GM12864 (cell line): ENCODE results near the gene TNFRSF25.
"Not testable (repeated sequence)": the region's sequence is repeated elsewhere in the genome, so short reads cannot be mapped to it uniquely, and the experiment has no call there.

Experiments
- DNase-seq: peaks from one replicate; pipeline ENCODE4 v3.0.0-alpha.2; 2011; ENCODE audit warnings: low read depth
- H3K4me3 ChIP-seq: 2 replicates; pipeline ENCODE4 v1.5.1; 2011; ENCODE audit warnings: mild to moderate bottlenecking, low read depth, low read length, control low read depth
- TF ChIP-seq, protein P1 (sequence below): IDR thresholded peaks from 2 replicates; pipeline ENCODE4 v1.5.1; 2011; ENCODE audit warnings: low read depth, mild to moderate bottlenecking, moderate library complexity, low read length, control low read depth, inconsistent platforms; ENCODE audit errors: missing control alignments

The TNFRSF25 gene

DNA sequence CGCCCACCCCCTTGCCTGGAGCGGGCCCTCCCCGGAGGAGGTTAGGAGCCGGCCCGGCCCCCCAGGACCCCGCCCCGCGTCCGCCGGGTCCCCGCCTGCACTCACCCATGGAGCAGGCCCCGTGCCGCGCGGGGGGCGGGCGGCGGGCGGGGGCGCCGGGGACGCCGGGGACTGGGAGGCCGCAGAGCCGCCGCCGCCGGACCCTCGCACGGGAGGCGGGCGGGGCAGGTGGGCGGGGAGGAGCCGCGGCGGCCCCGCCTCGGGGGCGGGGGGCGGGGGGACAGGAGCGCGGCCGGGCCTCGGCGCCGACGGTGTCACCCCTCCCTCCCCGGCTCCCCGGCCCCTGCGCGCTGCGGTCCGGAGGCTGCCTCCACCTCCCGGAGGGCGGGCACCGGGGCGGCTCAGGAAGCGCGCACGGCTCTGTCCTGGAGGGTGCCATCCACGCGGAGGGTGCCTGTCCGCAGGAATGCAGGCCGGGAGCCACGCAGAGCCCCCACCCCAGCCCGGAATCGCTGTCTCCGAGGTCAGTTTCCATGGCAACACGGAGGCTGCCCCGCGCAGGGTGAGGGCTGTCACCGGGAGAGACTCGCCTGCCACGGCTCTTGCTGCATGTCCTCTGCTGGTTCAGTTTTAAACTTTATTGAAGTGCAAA, 31.4 kb upstream of the TNFRSF25 start:
- TF ChIP-seq, protein P1, sequence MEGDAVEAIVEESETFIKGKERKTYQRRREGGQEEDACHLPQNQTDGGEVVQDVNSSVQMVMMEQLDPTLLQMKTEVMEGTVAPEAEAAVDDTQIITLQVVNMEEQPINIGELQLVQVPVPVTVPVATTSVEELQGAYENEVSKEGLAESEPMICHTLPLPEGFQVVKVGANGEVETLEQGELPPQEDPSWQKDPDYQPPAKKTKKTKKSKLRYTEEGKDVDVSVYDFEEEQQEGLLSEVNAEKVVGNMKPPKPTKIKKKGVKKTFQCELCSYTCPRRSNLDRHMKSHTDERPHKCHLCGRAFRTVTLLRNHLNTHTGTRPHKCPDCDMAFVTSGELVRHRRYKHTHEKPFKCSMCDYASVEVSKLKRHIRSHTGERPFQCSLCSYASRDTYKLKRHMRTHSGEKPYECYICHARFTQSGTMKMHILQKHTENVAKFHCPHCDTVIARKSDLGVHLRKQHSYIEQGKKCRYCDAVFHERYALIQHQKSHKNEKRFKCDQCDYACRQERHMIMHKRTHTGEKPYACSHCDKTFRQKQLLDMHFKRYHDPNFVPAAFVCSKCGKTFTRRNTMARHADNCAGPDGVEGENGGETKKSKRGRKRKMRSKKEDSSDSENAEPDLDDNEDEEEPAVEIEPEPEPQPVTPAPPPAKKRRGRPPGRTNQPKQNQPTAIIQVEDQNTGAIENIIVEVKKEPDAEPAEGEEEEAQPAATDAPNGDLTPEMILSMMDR = no peak
- no peak overlapping the region for H3K4me3 ChIP-seq
- DNase-seq = no peak

DNA sequence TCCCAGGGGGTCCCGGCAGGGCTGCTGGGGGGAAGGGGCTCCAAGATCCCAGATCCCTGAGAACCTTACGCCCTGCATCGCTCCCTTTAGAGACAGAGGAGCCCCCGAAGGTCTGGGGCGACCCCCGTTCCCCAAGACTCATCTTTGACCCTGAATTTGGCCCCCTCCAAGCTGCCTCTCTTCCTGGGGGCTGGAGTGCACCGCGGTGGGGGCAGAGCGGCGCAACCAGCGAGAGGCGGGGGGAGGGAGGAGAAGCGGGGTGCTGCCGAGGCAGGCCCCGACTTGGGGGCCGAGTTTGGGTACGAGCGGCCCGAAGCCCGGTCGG, 30.9 kb upstream of the TNFRSF25 start:
- DNase-seq = no peak
- TF ChIP-seq, protein P1 = no peak
- H3K4me3 ChIP-seq = no peak overlapping the region

DNA sequence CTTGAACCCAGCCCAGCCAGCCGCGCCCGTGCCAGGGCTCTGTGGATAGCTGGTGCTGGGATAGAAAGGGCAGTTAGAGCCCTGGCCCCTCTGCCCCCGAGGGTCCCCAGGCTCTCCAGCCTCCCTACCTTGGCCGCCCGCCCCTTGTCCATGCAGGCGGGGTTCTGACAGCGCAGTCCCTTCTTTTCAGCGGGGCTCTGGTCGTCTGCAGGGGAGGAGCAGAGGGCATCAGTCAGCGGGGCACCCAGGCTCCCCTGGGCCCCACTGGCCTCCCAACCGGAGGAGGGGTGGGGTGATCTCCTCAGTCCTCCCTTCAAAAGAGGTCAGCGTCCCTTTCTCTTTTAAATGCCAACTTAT, 30.4 kb upstream of the TNFRSF25 start:
- TF ChIP-seq, protein P1 = no peak
- H3K4me3 ChIP-seq = no peak overlapping the region
- no peak for DNase-seq

DNA sequence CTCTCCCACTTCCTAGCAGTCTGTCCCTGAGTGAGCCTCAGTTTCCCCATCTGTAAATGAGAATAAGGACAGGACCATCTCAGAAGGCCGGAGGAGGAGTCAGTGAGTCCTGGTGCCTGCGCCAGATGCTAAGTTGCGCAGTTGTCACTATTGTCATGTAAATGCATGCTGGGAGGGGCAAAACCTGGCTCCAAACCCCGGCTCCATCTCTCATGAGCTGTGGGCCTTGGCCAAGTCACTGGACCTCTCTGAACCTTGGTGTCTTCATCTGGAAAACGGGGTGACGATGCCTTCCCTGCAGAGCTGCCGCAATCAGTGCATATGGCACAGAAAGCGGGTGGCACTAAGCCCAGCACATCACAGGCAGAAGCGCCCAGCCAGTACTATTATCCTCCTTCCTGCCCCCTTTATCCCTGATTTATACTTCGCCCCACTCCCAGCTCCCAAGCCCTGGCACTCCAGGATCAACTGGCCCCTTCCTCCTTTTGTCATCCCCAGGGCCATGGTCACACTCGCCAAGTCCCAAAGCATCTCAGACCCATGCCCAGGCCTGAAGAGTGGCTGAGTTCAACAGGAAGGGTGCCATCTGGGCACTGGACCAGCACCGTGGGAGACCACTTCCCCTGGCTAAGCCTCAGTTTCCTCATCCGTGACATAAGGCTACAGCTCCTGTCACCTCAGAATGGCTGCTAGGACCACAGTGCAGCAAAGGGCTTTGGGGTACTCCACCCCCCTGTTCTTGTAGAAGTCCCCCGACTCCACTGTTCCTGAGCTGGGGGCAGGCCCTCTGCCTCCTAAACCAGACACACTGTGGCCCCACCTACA, 29.8 kb upstream of the TNFRSF25 start:
- no peak overlapping the region for H3K4me3 ChIP-seq
- DNase-seq = no peak
- TF ChIP-seq, protein P1 = no peak

DNA sequence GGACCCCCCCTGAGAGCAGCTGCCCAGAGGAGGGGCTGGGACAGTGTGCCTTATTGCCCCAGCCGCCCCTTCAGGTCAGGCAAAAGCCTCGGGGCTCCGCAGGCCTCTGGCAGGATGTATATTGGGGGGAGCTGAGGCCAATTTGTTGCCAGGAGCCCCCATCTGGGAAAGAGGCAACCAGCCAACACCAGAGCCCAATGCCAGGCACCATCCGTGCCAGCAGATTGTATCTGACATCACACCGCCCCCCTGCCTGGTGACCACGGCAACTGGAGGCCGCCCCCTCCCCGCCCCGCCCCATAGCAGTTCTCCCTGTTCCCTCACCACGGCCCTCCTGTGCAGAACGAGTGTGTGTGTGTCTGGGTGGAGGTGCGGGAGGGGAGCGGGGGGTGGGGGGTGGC, 29.1 kb upstream of the TNFRSF25 start:
- H3K4me3 ChIP-seq = no peak overlapping the region
- DNase-seq = no peak
- TF ChIP-seq, protein P1 = no peak

DNA sequence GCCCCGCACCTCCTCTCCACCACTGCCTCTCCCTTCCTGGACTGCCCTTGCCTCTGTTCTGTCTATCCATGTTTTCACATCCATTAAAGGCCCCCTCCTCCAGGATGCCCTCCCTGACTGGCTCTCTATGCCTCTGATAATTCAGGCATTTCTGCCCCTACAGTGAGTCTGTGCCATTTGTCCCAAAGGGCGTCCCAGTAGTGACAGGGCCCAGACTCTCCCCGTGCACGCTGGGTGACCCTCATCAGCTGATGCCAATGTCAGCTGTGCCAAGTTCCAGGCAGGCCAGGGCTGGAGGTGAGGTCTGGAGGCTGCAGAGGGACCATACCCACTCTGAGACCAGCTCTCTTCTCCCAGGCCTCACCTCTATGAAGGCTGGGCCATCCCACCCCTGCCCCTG, 28.7 kb upstream of the TNFRSF25 start:
- DNase-seq = no peak
- TF ChIP-seq, protein P1 = no peak
- H3K4me3 ChIP-seq = no peak overlapping the region

DNA sequence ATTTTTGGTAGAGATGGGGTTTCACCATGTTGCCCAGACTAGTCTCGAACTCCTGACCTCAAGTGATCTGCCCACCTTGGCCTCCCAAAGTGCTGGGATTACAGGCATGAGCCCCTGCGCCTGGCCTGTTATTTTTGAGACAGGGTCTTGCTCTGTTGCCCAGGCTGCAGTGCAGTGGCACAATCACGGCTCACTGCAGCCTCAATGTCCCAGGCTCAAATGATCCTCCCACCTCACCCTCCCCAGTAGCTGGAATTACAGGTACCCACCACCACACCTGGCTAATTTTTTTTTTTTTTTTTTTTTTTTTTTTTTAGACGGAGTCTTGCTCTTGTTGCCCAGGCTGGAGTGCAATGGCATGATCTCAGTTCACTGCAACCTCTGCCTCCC, 27.9 kb upstream of the TNFRSF25 start:
- H3K4me3 ChIP-seq, DNase-seq: not testable (repeated sequence)
